ENCODE data around the gene DPPA4. TPM values are rescaled to one million over a fixed set of nuclear protein-coding genes. Genes with fewer than 3 reads are reported as not detected.

DPPA4 gene
- total RNA-seq, 1 experiment from 2014 or later = 774 TPM

DNA sequence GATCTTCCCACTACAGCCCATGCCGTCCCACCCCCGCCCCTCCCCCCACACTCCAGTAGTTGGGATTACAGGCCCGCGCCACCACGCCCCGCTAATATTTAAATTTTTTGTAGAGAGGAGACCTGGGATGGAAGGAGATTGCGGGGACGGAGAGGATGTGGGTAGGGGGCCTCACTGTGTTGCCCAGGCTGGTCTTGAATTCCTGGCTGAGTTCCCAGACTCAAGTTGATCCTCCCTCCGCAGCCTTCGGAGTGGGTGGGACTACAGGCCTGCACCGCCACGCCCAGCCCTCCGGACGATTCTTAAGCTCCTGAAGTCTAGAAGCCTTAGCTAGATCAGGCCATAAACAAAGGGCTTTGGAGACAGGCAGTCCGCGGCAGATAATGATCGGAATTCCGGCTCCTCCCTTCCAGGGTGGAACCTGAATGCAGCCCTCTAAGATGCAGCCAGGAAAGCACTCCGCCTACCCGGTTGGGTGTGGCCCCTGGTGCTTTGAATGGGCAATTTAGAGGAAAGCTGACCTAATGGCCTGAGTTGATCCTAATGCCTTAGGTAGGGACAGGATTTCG lies 21.1 kb downstream of the DPPA4 start, which contains the start of gene DPPA2 (continued):
- TF ChIP-seq SMAD4 (CRISPR knock-in tag; IDR thresholded peaks at IDR 0.05) (no peak), FOXJ3 (CRISPR knock-in tag; IDR thresholded peaks at IDR 0.05; ENCODE audit: borderline replicate concordance) (no peak), ZNF416 (CRISPR knock-in tag; IDR thresholded peaks at IDR 0.05) (no peak), GTF2I (CRISPR knock-in tag; conservative IDR thresholded peaks at IDR 0.05) (0 out of 2 replicates have a peak, but pooled peaks have one; percentile 10), KAT7 (CRISPR knock-in tag; IDR thresholded peaks at IDR 0.05; ENCODE audit: borderline replicate concordance) (no peak), NFATC4 (CRISPR knock-in tag; IDR thresholded peaks at IDR 0.05) (no peak), GRHL2 (CRISPR knock-in tag; IDR thresholded peaks at IDR 0.05; ENCODE audit: insufficient replicate concordance, severe bottlenecking) (no peak), TCF7 (CRISPR knock-in tag; IDR thresholded peaks at IDR 0.05; ENCODE audit: low read depth) (no peak), EMX1 (CRISPR knock-in tag; IDR thresholded peaks at IDR 0.05) (no peak), NFYB (CRISPR knock-in tag; conservative IDR thresholded peaks at IDR 0.05; ENCODE audit: low read depth) (no peak), RELA (CRISPR knock-in tag; IDR thresholded peaks at IDR 0.05; ENCODE audit: borderline replicate concordance) (no peak), ZBTB21 (CRISPR knock-in tag; IDR thresholded peaks at IDR 0.05; ENCODE audit: borderline replicate concordance) (no peak), ZNF232 (CRISPR knock-in tag; IDR thresholded peaks at IDR 0.05) (no peak), ESRRA (CRISPR knock-in tag; IDR thresholded peaks at IDR 0.05; ENCODE audit: borderline replicate concordance) (no peak), NR1H2 (CRISPR knock-in tag; IDR thresholded peaks at IDR 0.05) (no peak), ZSCAN18 (CRISPR knock-in tag; IDR thresholded peaks at IDR 0.05) (no peak), TEAD4 (CRISPR knock-in tag; IDR thresholded peaks at IDR 0.05) (no peak), ZNF121 (CRISPR knock-in tag; IDR thresholded peaks at IDR 0.05) (peak; percentile 100), SP1 (CRISPR knock-in tag; conservative IDR thresholded peaks at IDR 0.05) (0 out of 2 replicates have a peak, but pooled peaks have one; percentile 37), CREB1 (CRISPR knock-in tag; IDR thresholded peaks at IDR 0.05) (no peak)
- TF ChIP-seq, protein P1, sequence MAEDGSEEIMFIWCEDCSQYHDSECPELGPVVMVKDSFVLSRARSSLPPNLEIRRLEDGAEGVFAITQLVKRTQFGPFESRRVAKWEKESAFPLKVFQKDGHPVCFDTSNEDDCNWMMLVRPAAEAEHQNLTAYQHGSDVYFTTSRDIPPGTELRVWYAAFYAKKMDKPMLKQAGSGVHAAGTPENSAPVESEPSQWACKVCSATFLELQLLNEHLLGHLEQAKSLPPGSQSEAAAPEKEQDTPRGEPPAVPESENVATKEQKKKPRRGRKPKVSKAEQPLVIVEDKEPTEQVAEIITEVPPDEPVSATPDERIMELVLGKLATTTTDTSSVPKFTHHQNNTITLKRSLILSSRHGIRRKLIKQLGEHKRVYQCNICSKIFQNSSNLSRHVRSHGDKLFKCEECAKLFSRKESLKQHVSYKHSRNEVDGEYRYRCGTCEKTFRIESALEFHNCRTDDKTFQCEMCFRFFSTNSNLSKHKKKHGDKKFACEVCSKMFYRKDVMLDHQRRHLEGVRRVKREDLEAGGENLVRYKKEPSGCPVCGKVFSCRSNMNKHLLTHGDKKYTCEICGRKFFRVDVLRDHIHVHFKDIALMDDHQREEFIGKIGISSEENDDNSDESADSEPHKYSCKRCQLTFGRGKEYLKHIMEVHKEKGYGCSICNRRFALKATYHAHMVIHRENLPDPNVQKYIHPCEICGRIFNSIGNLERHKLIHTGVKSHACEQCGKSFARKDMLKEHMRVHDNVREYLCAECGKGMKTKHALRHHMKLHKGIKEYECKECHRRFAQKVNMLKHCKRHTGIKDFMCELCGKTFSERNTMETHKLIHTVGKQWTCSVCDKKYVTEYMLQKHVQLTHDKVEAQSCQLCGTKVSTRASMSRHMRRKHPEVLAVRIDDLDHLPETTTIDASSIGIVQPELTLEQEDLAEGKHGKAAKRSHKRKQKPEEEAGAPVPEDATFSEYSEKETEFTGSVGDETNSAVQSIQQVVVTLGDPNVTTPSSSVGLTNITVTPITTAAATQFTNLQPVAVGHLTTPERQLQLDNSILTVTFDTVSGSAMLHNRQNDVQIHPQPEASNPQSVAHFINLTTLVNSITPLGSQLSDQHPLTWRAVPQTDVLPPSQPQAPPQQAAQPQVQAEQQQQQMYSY (CRISPR knock-in tag; IDR thresholded peaks at IDR 0.05) = no peak
- TF ChIP-seq, protein P2, sequence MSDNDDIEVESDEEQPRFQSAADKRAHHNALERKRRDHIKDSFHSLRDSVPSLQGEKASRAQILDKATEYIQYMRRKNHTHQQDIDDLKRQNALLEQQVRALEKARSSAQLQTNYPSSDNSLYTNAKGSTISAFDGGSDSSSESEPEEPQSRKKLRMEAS (CRISPR knock-in tag; IDR thresholded peaks at IDR 0.05) = 0 out of 2 replicates have a peak, but pooled peaks have one; percentile 40

DNA sequence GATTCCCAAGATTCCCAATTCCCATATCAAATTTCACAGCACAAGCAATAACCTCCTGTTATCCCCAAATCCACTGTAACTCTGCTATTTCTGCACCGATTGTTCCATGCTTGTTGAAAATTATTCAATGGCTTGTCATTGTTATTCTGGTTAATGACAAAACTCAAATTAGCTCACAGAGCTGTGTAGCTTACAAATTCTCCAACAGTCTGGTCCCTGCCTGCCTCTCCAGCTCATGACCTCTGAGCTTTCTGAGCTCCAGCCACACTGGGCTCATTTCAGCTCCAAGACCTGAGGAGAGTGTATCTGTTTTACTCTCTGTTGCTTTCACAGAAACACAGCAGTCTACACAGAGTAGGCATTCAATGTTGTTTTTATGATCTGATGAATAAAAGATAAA lies 24.3 kb downstream of the DPPA4 start:
- no peak for DNase-seq (ENCODE audit: low spot score)
- Mint-ChIP-seq H3K27ac (peak overlapping the region; percentile 39), H3K27me3 (ENCODE audit: low read depth) (no peaks in the 10 kb centered on the region), H3K9me3 (no peaks in the 10 kb centered on the region), H3K4me3 (no peak overlapping the region), H3K4me1 (peaks cover 41% of the 10 kb centered on the region), H3K36me3 (peaks cover 19% of the 10 kb centered on the region)
- no peak for ATAC-seq
- CTCF ChIA-PET = interaction anchor here (2.0 kb wide), 1 partner anchor 289 kb away, joined by 6 read pairs; no protein-coding TSS in a partner anchor
- TF ChIP-seq IRF2 (CRISPR knock-in tag; IDR thresholded peaks at IDR 0.05; ENCODE audit: borderline replicate concordance, low read depth) (no peak), ZMAT4 (CRISPR knock-in tag; IDR thresholded peaks at IDR 0.05) (no peak), ZBTB21 (CRISPR knock-in tag; IDR thresholded peaks at IDR 0.05; ENCODE audit: borderline replicate concordance) (no peak), ZNF281 (CRISPR knock-in tag; IDR thresholded peaks at IDR 0.05) (no peak)
- POLR2A ChIA-PET = no interaction called here
